HAP-1 (cell line): ENCODE measurements around the gene PLIN5.

Experiments used
- DNase-seq, 2 experiments: peaks; one replicate each; pipeline ENCODE4 v3.0.0-alpha.2; 2016 to 2020; ENCODE audit warnings: low spot score in 2 of 2
- H3K27me3 ChIP-seq: fragments of 250-450 bp; sonication (Bioruptor Pico); 2 replicates; pipeline ENCODE4 v1.5.1; 2020; ENCODE audit warnings: low read depth, mild to moderate bottlenecking, moderate library complexity
- H3K36me3 ChIP-seq: fragments of 250-450 bp; sonication (Bioruptor Pico); replicated peaks from 2 replicates; pipeline ENCODE4 v1.5.1; 2020; ENCODE audit warnings: mild to moderate bottlenecking
- H3K4me1 ChIP-seq: fragments of 250-450 bp; sonication (Bioruptor Pico); 2 replicates; pipeline ENCODE4 v1.5.1; 2020; ENCODE audit warnings: mild to moderate bottlenecking
- H3K4me3 ChIP-seq: fragments of 250-450 bp; sonication (Bioruptor Pico); 2 replicates; pipeline ENCODE4 v1.5.1; 2020; ENCODE audit warnings: mild to moderate bottlenecking, moderate library complexity
- H3K9me3 ChIP-seq: fragments of 250-450 bp; sonication (Bioruptor Pico); 2 replicates; pipeline ENCODE4 v1.5.1; 2020; ENCODE audit warnings: mild to moderate bottlenecking, moderate library complexity
- in situ Hi-C: fragments of 300-500 bp; cut with MboI; formaldehyde crosslinking; loops from 3 replicates; pipeline ENCODE4 v1.14.3; 2020; ENCODE audit warnings: low sequenced_read_pairs, inconsistent platforms, mixed read lengths

Gene PLIN5

GRCh38 chr19:4517451-4518057, 17.5 kb downstream of the PLIN5 start:
- Histone ChIP-seq H3K4me3 (no peak overlapping the region), H3K9me3 (no peaks in the 10 kb centered on the region), H3K4me1 (no peaks in the 10 kb centered on the region), H3K27me3 (no peaks in the 10 kb centered on the region), H3K36me3 (no peaks in the 10 kb centered on the region)
- in situ Hi-C loops = no loop called here
- DNase-seq = no peak

DNA sequence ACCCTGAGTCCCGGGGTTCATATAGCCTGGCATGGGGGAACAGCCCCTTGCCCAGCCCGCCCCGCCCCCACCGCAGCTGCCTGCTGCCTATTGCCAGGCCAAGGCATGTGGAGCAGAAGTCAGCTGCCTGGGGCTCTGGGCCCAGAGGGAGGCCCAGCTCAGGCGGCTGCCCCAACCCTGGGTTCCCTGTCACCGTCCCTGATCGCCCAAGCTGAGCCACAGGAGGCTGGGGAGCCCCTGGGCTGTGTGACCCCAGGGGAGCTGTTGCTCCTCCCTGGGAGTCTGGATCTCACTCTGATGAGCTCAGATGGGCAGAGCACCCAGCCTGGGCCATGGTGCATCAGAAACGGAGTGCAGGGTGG, 18.1 kb downstream of the PLIN5 start:
- Histone ChIP-seq H3K27me3 (no peaks in the 10 kb centered on the region), H3K9me3 (no peaks in the 10 kb centered on the region), H3K4me3 (no peak overlapping the region), H3K4me1 (no peaks in the 10 kb centered on the region), H3K36me3 (no peaks in the 10 kb centered on the region)
- no peak for DNase-seq
- in situ Hi-C loops = no loop called here

GRCh38 chr19:4516199-4516938, 18.7 kb downstream of the PLIN5 start:
- no peaks in the 10 kb centered on the region for H3K27me3 ChIP-seq
- no peak overlapping the region for H3K4me3 ChIP-seq
- no peak for DNase-seq
- no peaks in the 10 kb centered on the region for H3K4me1 ChIP-seq
- in situ Hi-C loops = no loop called here
- H3K9me3 ChIP-seq = no peaks in the 10 kb centered on the region
- H3K36me3 ChIP-seq = no peaks in the 10 kb centered on the region

DNA sequence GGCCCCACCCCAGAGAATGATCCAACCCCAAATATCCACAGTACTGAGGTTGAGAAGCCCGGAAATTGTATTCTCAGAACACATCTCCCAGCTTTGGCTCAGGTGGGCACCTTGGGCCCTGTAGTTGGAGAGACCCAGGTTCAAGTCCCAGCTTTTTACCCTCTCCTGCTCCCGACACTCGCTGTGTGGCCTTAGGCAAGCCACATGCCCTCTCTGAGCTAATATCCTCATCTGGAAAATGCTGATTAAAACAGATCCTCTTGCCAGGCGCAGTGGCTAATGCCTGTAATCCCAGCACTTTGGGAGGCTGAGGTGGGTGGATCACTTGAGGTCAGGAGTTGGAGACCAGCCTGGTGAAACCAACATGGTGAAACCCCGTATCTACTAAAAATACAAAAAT, 19.3 kb downstream of the PLIN5 start:
- Histone ChIP-seq H3K27me3 (no peaks in the 10 kb centered on the region), H3K9me3 (no peaks in the 10 kb centered on the region), H3K36me3 (no peaks in the 10 kb centered on the region), H3K4me1 (no peaks in the 10 kb centered on the region), H3K4me3 (no peak overlapping the region)
- in situ Hi-C loops = no loop called here
- DNase-seq = no peak

DNA sequence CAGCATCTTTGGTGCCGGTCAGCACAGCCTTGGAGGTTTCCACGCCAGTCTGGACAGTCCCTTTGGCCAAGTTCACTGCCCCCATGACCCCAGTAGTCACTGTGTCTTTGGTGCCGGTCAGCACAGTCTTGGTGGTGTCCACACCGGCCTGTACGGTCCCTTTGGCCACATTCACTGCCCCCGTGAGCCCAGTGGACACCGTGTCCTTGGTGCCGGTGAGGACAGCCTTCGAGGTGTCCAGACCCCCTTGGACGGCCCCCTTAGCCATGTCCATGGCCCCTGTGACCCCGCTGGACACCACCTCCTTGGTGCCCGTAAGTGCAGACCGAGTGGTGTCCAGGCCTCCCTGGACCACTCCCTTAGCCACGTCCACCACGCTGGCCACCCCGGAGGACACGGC, 21.8 kb downstream of the PLIN5 start:
- no peaks in the 10 kb centered on the region for H3K4me1 ChIP-seq
- in situ Hi-C loops = no loop called here
- H3K9me3 ChIP-seq = no peaks in the 10 kb centered on the region
- DNase-seq = no peak
- no peak overlapping the region for H3K4me3 ChIP-seq
- no peaks in the 10 kb centered on the region for H3K27me3 ChIP-seq
- H3K36me3 ChIP-seq = no peaks in the 10 kb centered on the region

DNA sequence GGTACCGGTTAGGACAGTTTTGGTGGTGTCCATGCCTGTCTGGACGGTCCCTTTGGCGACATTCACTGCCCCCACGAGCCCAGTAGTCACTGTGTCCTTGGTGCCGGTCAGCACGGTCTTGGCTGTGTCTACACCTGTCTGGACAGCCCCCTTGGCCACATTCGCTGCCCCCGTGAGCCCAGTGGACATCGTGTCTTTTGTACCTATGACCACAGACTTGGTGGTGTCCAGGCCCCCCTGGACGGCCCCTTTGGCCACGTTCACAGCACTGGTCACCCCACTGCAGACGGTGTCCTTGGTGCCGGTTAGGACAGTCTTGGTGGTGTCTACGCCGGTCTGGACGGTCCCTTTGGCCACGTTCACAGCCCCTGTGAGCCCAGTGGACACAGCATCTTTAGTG, 23.0 kb downstream of the PLIN5 start:
- no peaks in the 10 kb centered on the region for H3K9me3 ChIP-seq
- DNase-seq = no peak
- H3K27me3 ChIP-seq = no peaks in the 10 kb centered on the region
- in situ Hi-C loops = no loop called here
- H3K4me1 ChIP-seq = no peaks in the 10 kb centered on the region
- no peaks in the 10 kb centered on the region for H3K36me3 ChIP-seq
- no peak overlapping the region for H3K4me3 ChIP-seq

GRCh38 chr19:4511300-4512054, 23.5 kb downstream of the PLIN5 start:
- Histone ChIP-seq H3K4me3 (no peak overlapping the region), H3K4me1 (no peaks in the 10 kb centered on the region), H3K27me3 (no peaks in the 10 kb centered on the region), H3K9me3 (no peaks in the 10 kb centered on the region), H3K36me3 (no peaks in the 10 kb centered on the region)
- DNase-seq = no peak
- in situ Hi-C loops = no loop called here

DNA sequence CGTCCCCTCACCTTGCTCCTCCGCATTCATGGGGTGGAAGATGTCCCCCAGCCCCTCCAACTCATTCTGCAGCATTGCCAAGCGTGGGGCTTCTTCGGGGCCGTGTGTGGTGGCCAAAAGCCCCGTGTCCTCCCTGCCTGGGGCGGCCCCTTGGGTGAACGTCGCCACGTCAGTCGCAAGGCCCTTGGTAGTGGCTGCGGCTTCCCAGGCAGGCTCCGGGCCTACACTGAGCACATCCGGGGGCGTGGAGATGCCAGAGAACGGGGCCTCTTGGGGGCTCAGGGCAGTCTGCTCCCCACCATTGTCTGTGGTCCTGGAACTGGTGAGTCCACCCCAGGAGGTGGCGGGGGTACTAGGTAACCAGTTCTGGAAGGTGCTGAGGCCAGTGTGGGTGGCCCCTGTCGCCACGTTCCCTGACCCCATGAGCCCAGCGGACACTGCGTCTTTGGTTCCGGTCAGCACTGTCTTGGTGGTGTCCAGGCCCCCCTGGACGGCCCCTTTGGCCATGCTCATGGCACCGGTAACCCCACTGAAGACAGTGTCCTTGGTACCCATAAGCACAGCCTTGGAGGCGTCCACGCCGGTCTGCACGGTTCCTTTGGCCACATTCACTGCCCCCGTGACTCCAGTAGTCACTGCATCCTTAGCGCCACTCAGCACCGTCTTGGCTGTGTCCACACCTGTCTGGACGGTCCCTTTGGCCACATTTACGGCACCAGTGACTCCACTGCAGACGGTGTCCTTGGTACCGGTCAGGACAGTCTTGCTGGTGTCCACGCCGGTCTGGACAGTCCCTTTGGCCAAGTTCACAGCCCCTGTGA, 24.4 kb downstream of the PLIN5 start:
- no peak overlapping the region for H3K4me3 ChIP-seq
- in situ Hi-C loops = no loop called here
- H3K9me3 ChIP-seq = no peaks in the 10 kb centered on the region
- no peaks in the 10 kb centered on the region for H3K4me1 ChIP-seq
- no peak for DNase-seq
- H3K27me3 ChIP-seq = no peaks in the 10 kb centered on the region
- H3K36me3 ChIP-seq = no peaks in the 10 kb centered on the region

- no peaks in the 10 kb centered on the region for H3K4me1 ChIP-seq
- peaks cover 4% of the 10 kb centered on the region for H3K36me3 ChIP-seq
- H3K4me3 ChIP-seq = no peak overlapping the region
- H3K27me3 ChIP-seq = no peaks in the 10 kb centered on the region
- no peak for DNase-seq
- H3K9me3 ChIP-seq = no peaks in the 10 kb centered on the region
- in situ Hi-C loops = no loop called here
These were observed 26.3 kb downstream of the PLIN5 start for GRCh38 chr19:4508698-4509097.

GRCh38 chr19:4507804-4508203, 27.2 kb downstream of the PLIN5 start:
- H3K4me1 ChIP-seq = no peaks in the 10 kb centered on the region
- H3K4me3 ChIP-seq = no peak overlapping the region
- peaks cover 4% of the 10 kb centered on the region for H3K36me3 ChIP-seq
- DNase-seq = no peak
- H3K9me3 ChIP-seq = no peaks in the 10 kb centered on the region
- no peaks in the 10 kb centered on the region for H3K27me3 ChIP-seq
- in situ Hi-C loops = no loop called here

DNA sequence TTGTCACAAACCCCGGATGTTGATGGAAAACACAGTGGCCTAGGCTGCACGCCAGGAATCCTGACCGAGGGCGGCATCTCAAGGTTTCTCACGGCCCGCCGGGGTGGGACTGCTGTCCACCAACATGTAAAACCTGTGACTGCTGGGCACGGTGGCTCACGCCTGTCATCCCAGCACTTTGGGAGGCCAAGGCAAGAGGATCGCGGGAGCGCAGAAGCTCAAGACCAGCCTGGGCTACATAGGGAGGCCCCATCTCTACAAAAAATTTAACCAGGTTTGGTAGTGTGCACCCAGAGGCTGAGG, 27.9 kb downstream of the PLIN5 start:
- Histone ChIP-seq H3K27me3 (no peaks in the 10 kb centered on the region), H3K9me3 (no peaks in the 10 kb centered on the region), H3K4me3 (no peak overlapping the region), H3K4me1 (no peaks in the 10 kb centered on the region), H3K36me3 (peaks cover 4% of the 10 kb centered on the region)
- DNase-seq = no peak
- in situ Hi-C loops = no loop called here

GRCh38 chr19:4506449-4507149, 28.4 kb downstream of the PLIN5 start:
- Histone ChIP-seq H3K4me1 (no peaks in the 10 kb centered on the region), H3K4me3 (no peak overlapping the region), H3K27me3 (no peaks in the 10 kb centered on the region), H3K9me3 (no peaks in the 10 kb centered on the region), H3K36me3 (peaks cover 5% of the 10 kb centered on the region)
- no peak for DNase-seq
- in situ Hi-C loops = no loop called here

GRCh38 chr19:4505570-4506448, 29.2 kb downstream of the PLIN5 start:
- in situ Hi-C loops = no loop called here
- Histone ChIP-seq H3K9me3 (no peaks in the 10 kb centered on the region), H3K4me3 (no peak overlapping the region), H3K36me3 (peaks cover 13% of the 10 kb centered on the region), H3K27me3 (no peaks in the 10 kb centered on the region), H3K4me1 (no peaks in the 10 kb centered on the region)
- DNase-seq = no peak
